Measurements from ENCODE around the gene PCED1B. TPM values are rescaled to one million over a fixed set of nuclear protein-coding genes. Genes with fewer than 3 reads are reported as not detected.

The PCED1B gene
- total and polyA plus RNA-seq, 2 experiments from 2014 or later, result 5.1 to 6.6 TPM

- Histone ChIP-seq H2AFZ (no peak overlapping the region), H3K27me3 (ENCODE audit: insufficient read depth) (peaks cover 28% of the 10 kb centered on the region), H3K27ac (ENCODE audit: low read depth) (no peak overlapping the region), H3F3A (replicated peaks; ENCODE audit: low read depth) (no peaks in the 10 kb centered on the region), H3K4me2 (no peak overlapping the region), H4K20me1 (replicated peaks; ENCODE audit: insufficient read depth) (no peaks in the 10 kb centered on the region), H3K79me2 (replicated peaks; ENCODE audit: insufficient read depth) (no peaks in the 10 kb centered on the region), H3K4me1 (ENCODE audit: insufficient read depth) (no peaks in the 10 kb centered on the region), H3K4me3 (no peak overlapping the region), H3K9me2 (ENCODE audit: insufficient read depth) (no peaks in the 10 kb centered on the region), H3K36me3 (ENCODE audit: insufficient read depth) (no peaks in the 10 kb centered on the region)
- peaks cover 15% of the 10 kb centered on the region for H3K27me3 Mint-ChIP-seq (ENCODE audit: insufficient read depth, low read depth, poor library complexity)
- H3K27ac Mint-ChIP-seq, result no peak overlapping the region
- peaks cover 24% of the 10 kb centered on the region for H3K4me1 Mint-ChIP-seq
- no peaks in the 10 kb centered on the region for H3K9me3 Mint-ChIP-seq
- H3K36me3 Mint-ChIP-seq (ENCODE audit: low read depth), result no peaks in the 10 kb centered on the region
- no peak for ATAC-seq
- DNase-seq (ENCODE audit: low spot score), result no peak
- no peak for TF ChIP-seq ZNF331 (CRISPR knock-in tag; IDR thresholded peaks at IDR 0.05; ENCODE audit: low read depth)
- no peak overlapping the region for H3K4me3 Mint-ChIP-seq
Observed at GRCh38 chr12:47075192-47076084, 4.0 kb upstream of the PCED1B start.

DNA sequence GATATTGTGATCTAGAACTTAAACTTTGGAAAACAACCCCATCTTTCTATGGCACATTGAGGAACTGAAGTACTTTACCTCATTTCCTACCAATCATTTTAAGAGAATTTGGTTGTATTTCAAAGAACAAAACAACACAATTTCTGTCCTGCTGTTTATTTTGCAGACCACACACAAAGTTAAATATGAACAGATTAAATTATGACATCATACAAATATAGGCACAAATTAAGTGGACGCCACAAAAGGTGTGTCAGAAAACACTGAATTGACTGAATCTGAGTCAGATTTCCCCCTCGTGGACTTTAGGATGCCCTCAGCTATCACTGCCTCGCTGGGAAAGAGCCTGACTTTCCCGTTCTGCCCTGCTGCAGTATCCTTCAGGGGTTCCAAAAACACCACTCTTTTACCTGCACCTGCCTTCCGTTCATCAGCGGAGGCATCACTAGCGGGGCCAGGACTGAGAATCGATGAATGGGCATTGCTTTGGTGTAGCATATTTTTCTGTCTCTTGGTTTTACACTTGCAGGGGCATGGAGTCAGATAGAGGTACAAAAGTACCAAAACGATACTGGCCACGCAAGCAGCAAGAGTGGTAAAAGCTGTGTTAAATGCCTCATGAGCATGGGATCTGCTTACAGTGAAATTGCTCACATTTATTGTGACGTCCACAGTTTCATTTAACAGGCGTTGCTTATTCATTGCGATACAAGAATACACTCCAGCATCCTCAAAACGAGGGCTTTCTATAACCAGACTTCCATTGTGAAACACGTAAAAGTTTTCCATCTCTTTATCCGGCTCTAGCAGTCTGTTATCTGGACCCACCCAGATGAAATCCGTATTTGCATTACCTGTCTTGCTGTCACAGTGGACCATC, 2.0 kb upstream of the PCED1B start:
- no peak for ATAC-seq
- H3K4me3 ChIP-seq, result no peak overlapping the region
- no peak overlapping the region for H2AFZ ChIP-seq
- DNase-seq (ENCODE audit: low spot score), result no peak
- Mint-ChIP-seq H3K4me1 (peaks cover 30% of the 10 kb centered on the region), H3K9me3 (no peaks in the 10 kb centered on the region), H3K27ac (no peak overlapping the region), H3K4me3 (no peak overlapping the region), H3K27me3 (ENCODE audit: insufficient read depth, low read depth, poor library complexity) (peaks cover 21% of the 10 kb centered on the region), H3K36me3 (ENCODE audit: low read depth) (no peaks in the 10 kb centered on the region)
- no peak overlapping the region for H3K27ac ChIP-seq (ENCODE audit: low read depth)
- peaks cover 36% of the 10 kb centered on the region for H3K27me3 ChIP-seq (ENCODE audit: insufficient read depth)
- no peaks in the 10 kb centered on the region for H3K9me2 ChIP-seq (ENCODE audit: insufficient read depth)
- H3F3A ChIP-seq (replicated peaks; ENCODE audit: low read depth), result no peaks in the 10 kb centered on the region
- no peak overlapping the region for H3K4me2 ChIP-seq
- no peaks in the 10 kb centered on the region for H3K36me3 ChIP-seq (ENCODE audit: insufficient read depth)
- no peaks in the 10 kb centered on the region for H4K20me1 ChIP-seq (replicated peaks; ENCODE audit: insufficient read depth)
- no peak for TF ChIP-seq ETS1 (IDR thresholded peaks at IDR 0.05)
- TF ChIP-seq STAT1 (IDR thresholded peaks at IDR 0.05; ENCODE audit: unreplicated experiment), result no peak
- TF ChIP-seq ZNF114 (CRISPR knock-in tag; IDR thresholded peaks at IDR 0.05), result no peak
- peaks cover 7% of the 10 kb centered on the region for H3K4me1 ChIP-seq (ENCODE audit: insufficient read depth)
- H3K79me2 ChIP-seq (replicated peaks; ENCODE audit: insufficient read depth), result no peaks in the 10 kb centered on the region

- Mint-ChIP-seq H3K4me1 (peaks cover 34% of the 10 kb centered on the region), H3K27me3 (ENCODE audit: insufficient read depth, low read depth, poor library complexity) (peaks cover 21% of the 10 kb centered on the region), H3K9me3 (no peaks in the 10 kb centered on the region), H3K4me3 (no peak overlapping the region), H3K36me3 (ENCODE audit: low read depth) (no peaks in the 10 kb centered on the region), H3K27ac (no peak overlapping the region)
- DNase-seq (ENCODE audit: low spot score) (no peak), ATAC-seq (no peak)
- Histone ChIP-seq H3K4me1 (ENCODE audit: insufficient read depth) (peaks cover 8% of the 10 kb centered on the region), H3K36me3 (ENCODE audit: insufficient read depth) (no peaks in the 10 kb centered on the region), H3F3A (replicated peaks; ENCODE audit: low read depth) (no peaks in the 10 kb centered on the region), H3K9me2 (ENCODE audit: insufficient read depth) (no peaks in the 10 kb centered on the region), H3K79me2 (replicated peaks; ENCODE audit: insufficient read depth) (no peaks in the 10 kb centered on the region), H3K4me3 (no peak overlapping the region), H3K27ac (ENCODE audit: low read depth) (no peak overlapping the region), H2AFZ (no peak overlapping the region), H3K4me2 (no peak overlapping the region), H4K20me1 (replicated peaks; ENCODE audit: insufficient read depth) (no peaks in the 10 kb centered on the region), H3K27me3 (ENCODE audit: insufficient read depth) (peaks cover 36% of the 10 kb centered on the region)
- TF ChIP-seq, protein P1, sequence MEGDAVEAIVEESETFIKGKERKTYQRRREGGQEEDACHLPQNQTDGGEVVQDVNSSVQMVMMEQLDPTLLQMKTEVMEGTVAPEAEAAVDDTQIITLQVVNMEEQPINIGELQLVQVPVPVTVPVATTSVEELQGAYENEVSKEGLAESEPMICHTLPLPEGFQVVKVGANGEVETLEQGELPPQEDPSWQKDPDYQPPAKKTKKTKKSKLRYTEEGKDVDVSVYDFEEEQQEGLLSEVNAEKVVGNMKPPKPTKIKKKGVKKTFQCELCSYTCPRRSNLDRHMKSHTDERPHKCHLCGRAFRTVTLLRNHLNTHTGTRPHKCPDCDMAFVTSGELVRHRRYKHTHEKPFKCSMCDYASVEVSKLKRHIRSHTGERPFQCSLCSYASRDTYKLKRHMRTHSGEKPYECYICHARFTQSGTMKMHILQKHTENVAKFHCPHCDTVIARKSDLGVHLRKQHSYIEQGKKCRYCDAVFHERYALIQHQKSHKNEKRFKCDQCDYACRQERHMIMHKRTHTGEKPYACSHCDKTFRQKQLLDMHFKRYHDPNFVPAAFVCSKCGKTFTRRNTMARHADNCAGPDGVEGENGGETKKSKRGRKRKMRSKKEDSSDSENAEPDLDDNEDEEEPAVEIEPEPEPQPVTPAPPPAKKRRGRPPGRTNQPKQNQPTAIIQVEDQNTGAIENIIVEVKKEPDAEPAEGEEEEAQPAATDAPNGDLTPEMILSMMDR (conservative IDR thresholded peaks at IDR 0.05; ENCODE audit: low read depth in 2 of 2), result no peak
- no peak for TF ChIP-seq EZH2 (IDR thresholded peaks at IDR 0.05; ENCODE audit: low read depth, unreplicated experiment)
Observed at GRCh38 chr12:47078086-47078395, 1.4 kb upstream of the PCED1B start.

Measured in GM23338 (cell line).